CD4-positive, alpha-beta T cell treated with Interleukin-1 beta for 1 hour (primary cell): Measurements from ENCODE around the gene SLC4A11.
"Not testable (repeated sequence)": the region's sequence is repeated elsewhere in the genome, so short reads cannot be mapped to it uniquely, and the experiment has no call there.

Experiments
- DNase-seq, 2 donors: peaks; one replicate each; pipeline ENCODE4 v3.0.0-alpha.2; 2020 to 2022

Gene SLC4A11

GRCh38 chr20:3199976-3200755 is 38.8 kb downstream of the SLC4A11 start:
- no peak for DNase-seq

GRCh38 chr20:3199206-3199605 is 39.8 kb downstream of the SLC4A11 start:
- DNase-seq: no peak

- DNase-seq: no peak
These were observed 43.3 kb downstream of the SLC4A11 start for GRCh38 chr20:3195590-3196237.

- DNase-seq: no peak
These were observed 44.2 kb downstream of the SLC4A11 start for GRCh38 chr20:3194617-3195280.

GRCh38 chr20:3193806-3194616 is 45.0 kb downstream of the SLC4A11 start:
- no peak for DNase-seq

GRCh38 chr20:3192226-3193015 is 46.6 kb downstream of the SLC4A11 start:
- no peak for DNase-seq

- DNase-seq: no peak
These were observed 48.3 kb downstream of the SLC4A11 start for GRCh38 chr20:3190681-3191111.

- no peak for DNase-seq
These were observed 49.3 kb downstream of the SLC4A11 start for GRCh38 chr20:3189561-3190131.

- DNase-seq: no peak
These were observed 50.1 kb downstream of the SLC4A11 start for GRCh38 chr20:3188823-3189413.

- not testable (repeated sequence) for DNase-seq
These were observed 51.1 kb downstream of the SLC4A11 start for GRCh38 chr20:3187861-3188260.

- DNase-seq: no peak
These were observed 54.9 kb downstream of the SLC4A11 start for GRCh38 chr20:3183896-3184612.

- DNase-seq: not testable (repeated sequence)
These were observed 56.6 kb downstream of the SLC4A11 start for GRCh38 chr20:3182429-3182828.

- DNase-seq: no peak
These were observed 57.7 kb downstream of the SLC4A11 start for GRCh38 chr20:3181270-3181669.

- DNase-seq: no peak
These were observed 58.7 kb downstream of the SLC4A11 start for GRCh38 chr20:3180319-3180718.

GRCh38 chr20:3177746-3178485 is 61.1 kb downstream of the SLC4A11 start:
- DNase-seq: no peak
